Measurements from ENCODE around the gene TLCD3B. TPM values are rescaled to one million over a fixed set of nuclear protein-coding genes. Genes with fewer than 3 reads are reported as not detected.

TLCD3B gene
- total RNA-seq, 1 experiment from 2014 or later, result 0.47 TPM

GRCh38 chr16:30027588-30028437, 3.3 kb downstream of the TLCD3B start:
- ATAC-seq (no peak), DNase-seq (no peak)
- Histone ChIP-seq H3K4me2 (ENCODE audit: low read length) (no peak overlapping the region), H3K79me2 (ENCODE audit: low read length) (no peaks in the 10 kb centered on the region), H3K9me3 (ENCODE audit: low read length) (no peaks in the 10 kb centered on the region), H3K4me3 (ENCODE audit: low read length) (no peak overlapping the region), H3K9me2 (replicated peaks; ENCODE audit: low read length) (no peaks in the 10 kb centered on the region), H3K4me1 (ENCODE audit: insufficient read depth, low read length) (no peaks in the 10 kb centered on the region), H4K20me1 (ENCODE audit: low read length) (no peaks in the 10 kb centered on the region), H3K27ac (ENCODE audit: low read length) (no peak overlapping the region), H3K27me3 (ENCODE audit: low read length) (no peaks in the 10 kb centered on the region), H3F3A (ENCODE audit: low read length, unreplicated experiment) (no peaks in the 10 kb centered on the region), H3K9ac (ENCODE audit: low read length) (no peak overlapping the region), H2AFZ (ENCODE audit: low read length) (no peak overlapping the region), H3K36me3 (ENCODE audit: low read depth, low read length) (no peaks in the 10 kb centered on the region; the same call in 1 of the 2 replicates)
- no peak for TF ChIP-seq CTCF (conservative IDR thresholded peaks at IDR 0.05; ENCODE audit: low read depth, low read length)
- no peak for TF ChIP-seq EZH2 (IDR thresholded peaks at IDR 0.05; ENCODE audit: low read length, unreplicated experiment)
- no peak for TF ChIP-seq EZH2phosphoT487 (IDR thresholded peaks at IDR 0.05; ENCODE audit: borderline replicate concordance, low read length)
- BruUV-seq (replicated peaks), result no TSS peak
- POLR2A ChIA-PET (ENCODE audit: unreplicated experiment), result no interaction called here
- CTCF ChIA-PET, result no interaction called here
- intact Hi-C loops (cut with micrococcal nuclease), result no loop called here

GRCh38 chr16:30026449-30026848, 4.6 kb downstream of the TLCD3B start:
- H3K27me3 ChIP-seq (ENCODE audit: low read length), result no peaks in the 10 kb centered on the region

GRCh38 chr16:30025574-30025973, 5.5 kb downstream of the TLCD3B start:
- DNase-seq (no peak), ATAC-seq (no peak)
- Histone ChIP-seq H3K4me3 (ENCODE audit: low read length) (no peak overlapping the region), H3K4me1 (ENCODE audit: insufficient read depth, low read length) (no peaks in the 10 kb centered on the region), H3K36me3 (ENCODE audit: low read depth, low read length) (no peaks in the 10 kb centered on the region), H3K9ac (ENCODE audit: low read length) (no peak overlapping the region), H3K27ac (ENCODE audit: low read length) (no peak overlapping the region), H2AFZ (ENCODE audit: low read length) (no peak overlapping the region), H4K20me1 (ENCODE audit: low read length) (no peaks in the 10 kb centered on the region), H3K79me2 (ENCODE audit: low read length) (no peaks in the 10 kb centered on the region), H3K9me2 (replicated peaks; ENCODE audit: low read length) (no peaks in the 10 kb centered on the region), H3K9me3 (ENCODE audit: low read length) (no peaks in the 10 kb centered on the region), H3F3A (ENCODE audit: low read length, unreplicated experiment) (no peaks in the 10 kb centered on the region), H3K4me2 (ENCODE audit: low read length) (no peak overlapping the region), H3K27me3 (ENCODE audit: low read length) (no peaks in the 10 kb centered on the region)
- POLR2A ChIA-PET (ENCODE audit: unreplicated experiment), result no interaction called here
- TF ChIP-seq EZH2phosphoT487 (IDR thresholded peaks at IDR 0.05; ENCODE audit: borderline replicate concordance, low read length) (no peak), EZH2 (IDR thresholded peaks at IDR 0.05; ENCODE audit: low read length, unreplicated experiment) (no peak), CTCF (conservative IDR thresholded peaks at IDR 0.05; ENCODE audit: low read depth, low read length) (no peak)
- BruUV-seq (replicated peaks), result no TSS peak
- CTCF ChIA-PET, result no interaction called here
- intact Hi-C loops (cut with micrococcal nuclease), result no loop called here

More at GRCh38 chr16:30026449-30026848, 4.6 kb downstream of the TLCD3B start:
- H3K4me3 ChIP-seq (ENCODE audit: low read length), result no peak overlapping the region
- H3K79me2 ChIP-seq (ENCODE audit: low read length), result no peaks in the 10 kb centered on the region
- no peaks in the 10 kb centered on the region for H3K36me3 ChIP-seq (ENCODE audit: low read depth, low read length)
- H3K9me3 ChIP-seq (ENCODE audit: low read length), result no peaks in the 10 kb centered on the region
- no peak for ATAC-seq
- no peak overlapping the region for H3K27ac ChIP-seq (ENCODE audit: low read length)
- TF ChIP-seq EZH2 (IDR thresholded peaks at IDR 0.05; ENCODE audit: low read length, unreplicated experiment) (no peak), EZH2phosphoT487 (IDR thresholded peaks at IDR 0.05; ENCODE audit: borderline replicate concordance, low read length) (no peak)
- no peak overlapping the region for H3K9ac ChIP-seq (ENCODE audit: low read length)
- H2AFZ ChIP-seq (ENCODE audit: low read length), result no peak overlapping the region
- CTCF ChIA-PET, result no interaction called here
- H3F3A ChIP-seq (ENCODE audit: low read length, unreplicated experiment), result no peaks in the 10 kb centered on the region
- intact Hi-C loops (cut with micrococcal nuclease), result no loop called here
- H4K20me1 ChIP-seq (ENCODE audit: low read length), result no peaks in the 10 kb centered on the region
- POLR2A ChIA-PET (ENCODE audit: unreplicated experiment), result no interaction called here
- no peaks in the 10 kb centered on the region for H3K9me2 ChIP-seq (replicated peaks; ENCODE audit: low read length)
- no peaks in the 10 kb centered on the region for H3K4me1 ChIP-seq (ENCODE audit: insufficient read depth, low read length)
- no peak for DNase-seq
- no TSS peak for BruUV-seq (replicated peaks)
- no peak overlapping the region for H3K4me2 ChIP-seq (ENCODE audit: low read length)

Measured in PC-3 (cell line).